Sigmoid colon (tissue), 4 donors: Measurements from ENCODE around the gene C13orf42.
"Not testable (repeated sequence)": the region's sequence is repeated elsewhere in the genome, so short reads cannot be mapped to it uniquely, and the experiment has no call there.

Source experiments
- CTCF ChIP-seq, 4 experiments: fragments of 450-650 bp in 3 of 4; fragments of 200-600 bp in 1 of 4; IDR thresholded peaks; one replicate each; pipeline ENCODE4 v1.5.1; 2016 to 2019; ENCODE audit warnings: antibody characterized with exemption in 4 of 4, mild to moderate bottlenecking in 3 of 4, moderate library complexity in 2 of 4
- EP300 ChIP-seq, 4 donors: sonication (generic); formaldehyde crosslinking; IDR thresholded peaks; one replicate each; pipeline ENCODE4 v1.6.1; 2017; ENCODE audit warnings: antibody characterized with exemption in 4 of 4

- TF ChIP-seq EP300, CTCF (IDR thresholded peaks at IDR 0.05): not testable (repeated sequence)
These were observed 30.5 kb downstream of the C13orf42 start for GRCh38 chr13:51080478-51081065.
